ENCODE measurements around the gene TBC1D13.
"Not testable (repeated sequence)": the region's sequence is repeated elsewhere in the genome, so short reads cannot be mapped to it uniquely, and the experiment has no call there.

GRCh38 chr9:128780093-128780492 lies 7.0 kb upstream of the TBC1D13 start:
- not testable (repeated sequence) for TF ChIP-seq FOXO4 (CRISPR knock-in tag; IDR thresholded peaks at IDR 0.05); RUNX1 (IDR thresholded peaks at IDR 0.05; ENCODE audit: low read depth)
